Activated CD4-positive, alpha-beta memory T cell treated with anti-CD3 and anti-CD28 coated beads for 36 hours (primary cell): ENCODE measurements around the gene IL36RN. TPM values are rescaled to one million over a fixed set of nuclear protein-coding genes. Genes with fewer than 3 reads are reported as not detected.

ENCODE experiments used
- CTCF ChIA-PET: fragments of 350-600 bp; sonication (Branson Sonifier 250); formaldehyde crosslinking; loops from one replicate; lab custom pipeline; 2021; ENCODE audit warnings: antibody characterized with exemption, inconsistent platforms; lab: Charles Lee
- POLR2A ChIA-PET: fragments of 350-600 bp; sonication (Branson Sonifier 250); formaldehyde crosslinking; loops from one replicate; lab custom pipeline; 2021; ENCODE audit warnings: antibody characterized with exemption; lab: Charles Lee
- DNase-seq: peaks from one replicate; pipeline ENCODE4 v3.0.0-alpha.2; 2020
- H3K27ac Mint-ChIP-seq: one replicate; pipeline ENCODE4 v1.8.0; 2021; ENCODE audit warnings: mixed read lengths
- H3K27me3 Mint-ChIP-seq: one replicate; pipeline ENCODE4 v1.8.0; 2021; ENCODE audit warnings: mixed read lengths
- H3K36me3 Mint-ChIP-seq: one replicate; pipeline ENCODE4 v1.8.0; 2021; ENCODE audit warnings: mixed read lengths
- H3K4me1 Mint-ChIP-seq: one replicate; pipeline ENCODE4 v1.8.0; 2021; ENCODE audit warnings: low read depth, mixed read lengths
- H3K4me3 Mint-ChIP-seq: one replicate; pipeline ENCODE4 v1.8.0; 2021; ENCODE audit warnings: mild to moderate bottlenecking, mixed read lengths
- H3K9me3 Mint-ChIP-seq: one replicate; pipeline ENCODE4 v1.8.0; 2021; ENCODE audit warnings: mixed read lengths
- intact Hi-C: fragments of 100-400 bp; cut with micrococcal nuclease; formaldehyde crosslinking; loops from one replicate; pipeline ENCODE4 v1.15.1; 2023
- total RNA-seq, 2 experiments: library from RNA; stranded (reverse); gene quantifications; one replicate each; pipeline ENCODE4 v1.2.3, GENCODE V29; 2021

The IL36RN gene
- not detected for total RNA-seq

- Mint-ChIP-seq H3K4me3 (no peak within 1 kb of the TSS), H3K4me1 (peaks cover 3% of the 10 kb centered on the region), H3K27me3 (no peaks in the 10 kb centered on the region), H3K27ac (no peak within 1 kb of the TSS), H3K9me3 (peaks cover 20% of the 10 kb centered on the region), H3K36me3 (peaks cover 8% of the 10 kb centered on the region)
- POLR2A ChIA-PET: interaction anchor here (0.6 to 1.2 kb wide), 2 partner anchors 15 to 17 kb away, joined by 3 read pairs; no protein-coding TSS in a partner anchor
- CTCF ChIA-PET: interaction anchor here (1.0 to 1.7 kb wide), 4 partner anchors 19 to 311 kb away, joined by 3 to 4 read pairs (median 3); no protein-coding TSS in a partner anchor
- no peak for DNase-seq
- intact Hi-C loops: no loop called here
Measured at GRCh38 chr2:113058998-113059960, at the start of gene IL36RN. TSS of gene IL36RN (plus strand) at chr2:113059198. CDS start at chr2:113059439, 241 bp downstream.

GRCh38 chr2:113009622-113010021 lies 49.4 kb upstream of the IL36RN start:
- Mint-ChIP-seq H3K4me3 (no peak overlapping the region), H3K27ac (no peak overlapping the region), H3K4me1 (peaks cover 2% of the 10 kb centered on the region), H3K36me3 (no peaks in the 10 kb centered on the region), H3K27me3 (no peaks in the 10 kb centered on the region), H3K9me3 (no peaks in the 10 kb centered on the region)
- intact Hi-C loops: no loop called here
- DNase-seq: no peak
- POLR2A ChIA-PET: no interaction called here
- CTCF ChIA-PET: no interaction called here

- DNase-seq: no peak
Measured at GRCh38 chr2:113010088-113010487, 48.9 kb upstream of the IL36RN start.

GRCh38 chr2:113011108-113011507 lies 47.9 kb upstream of the IL36RN start:
- CTCF ChIA-PET: no interaction called here
- Mint-ChIP-seq H3K27ac (no peak overlapping the region), H3K4me1 (peaks cover 4% of the 10 kb centered on the region)

More at GRCh38 chr2:113010088-113010487, 48.9 kb upstream of the IL36RN start:
- Mint-ChIP-seq H3K4me3 (no peak overlapping the region), H3K4me1 (peaks cover 2% of the 10 kb centered on the region), H3K9me3 (no peaks in the 10 kb centered on the region), H3K27me3 (peaks cover 2% of the 10 kb centered on the region), H3K36me3 (no peaks in the 10 kb centered on the region), H3K27ac (no peak overlapping the region)
- intact Hi-C loops: no loop called here
- POLR2A ChIA-PET: no interaction called here
- CTCF ChIA-PET: no interaction called here

GRCh38 chr2:113012436-113013335 lies 46.3 kb upstream of the IL36RN start:
- ChIA-PET CTCF (interaction anchor here (0.8 kb wide), 1 partner anchor 54 kb away, joined by 3 read pairs; no protein-coding TSS in a partner anchor), POLR2A (no interaction called here)
- H3K36me3 Mint-ChIP-seq: no peaks in the 10 kb centered on the region
- no peak for DNase-seq
- peaks cover 6% of the 10 kb centered on the region for H3K4me1 Mint-ChIP-seq
- no peak overlapping the region for H3K4me3 Mint-ChIP-seq
- no peaks in the 10 kb centered on the region for H3K9me3 Mint-ChIP-seq
- intact Hi-C loops: no loop called here
- no peak overlapping the region for H3K27ac Mint-ChIP-seq
- peaks cover 6% of the 10 kb centered on the region for H3K27me3 Mint-ChIP-seq

More at GRCh38 chr2:113011108-113011507, 47.9 kb upstream of the IL36RN start:
- Mint-ChIP-seq H3K9me3 (no peaks in the 10 kb centered on the region), H3K36me3 (no peaks in the 10 kb centered on the region), H3K4me3 (no peak overlapping the region), H3K27me3 (peaks cover 2% of the 10 kb centered on the region)
- intact Hi-C loops: no loop called here
- POLR2A ChIA-PET: no interaction called here
- DNase-seq: no peak

GRCh38 chr2:113013336-113013661 lies 45.7 kb upstream of the IL36RN start:
- POLR2A ChIA-PET: no interaction called here

GRCh38 chr2:113014067-113014466 lies 44.9 kb upstream of the IL36RN start:
- H3K27ac Mint-ChIP-seq: no peak overlapping the region
- intact Hi-C loops: no loop called here
- CTCF ChIA-PET: no interaction called here

More at GRCh38 chr2:113013336-113013661, 45.7 kb upstream of the IL36RN start:
- H3K4me3 Mint-ChIP-seq: no peak overlapping the region
- no peak overlapping the region for H3K27ac Mint-ChIP-seq
- H3K4me1 Mint-ChIP-seq: peaks cover 6% of the 10 kb centered on the region
- H3K9me3 Mint-ChIP-seq: no peaks in the 10 kb centered on the region
- H3K27me3 Mint-ChIP-seq: peaks cover 6% of the 10 kb centered on the region
- CTCF ChIA-PET: interaction anchor here (0.8 kb wide), 1 partner anchor 54 kb away, joined by 3 read pairs; no protein-coding TSS in a partner anchor
- DNase-seq: no peak
- H3K36me3 Mint-ChIP-seq: no peaks in the 10 kb centered on the region
- intact Hi-C loops: no loop called here

GRCh38 chr2:113015042-113015441 lies 44.0 kb upstream of the IL36RN start:
- POLR2A ChIA-PET: no interaction called here

More at GRCh38 chr2:113014067-113014466, 44.9 kb upstream of the IL36RN start:
- no peak overlapping the region for H3K4me3 Mint-ChIP-seq
- H3K36me3 Mint-ChIP-seq: no peaks in the 10 kb centered on the region
- peaks cover 6% of the 10 kb centered on the region for H3K4me1 Mint-ChIP-seq
- peaks cover 14% of the 10 kb centered on the region for H3K27me3 Mint-ChIP-seq
- no peak for DNase-seq
- POLR2A ChIA-PET: no interaction called here
- H3K9me3 Mint-ChIP-seq: peaks cover 5% of the 10 kb centered on the region

GRCh38 chr2:113015655-113016054 lies 43.3 kb upstream of the IL36RN start:
- no peaks in the 10 kb centered on the region for H3K36me3 Mint-ChIP-seq
- no peak for DNase-seq
- intact Hi-C loops: no loop called here
- peaks cover 5% of the 10 kb centered on the region for H3K9me3 Mint-ChIP-seq
- H3K4me1 Mint-ChIP-seq: peaks cover 6% of the 10 kb centered on the region
- H3K27ac Mint-ChIP-seq: no peak overlapping the region
- no peak overlapping the region for H3K4me3 Mint-ChIP-seq
- ChIA-PET CTCF (no interaction called here), POLR2A (no interaction called here)
- peaks cover 14% of the 10 kb centered on the region for H3K27me3 Mint-ChIP-seq

More at GRCh38 chr2:113015042-113015441, 44.0 kb upstream of the IL36RN start:
- H3K4me3 Mint-ChIP-seq: no peak overlapping the region
- no peak for DNase-seq
- no peaks in the 10 kb centered on the region for H3K36me3 Mint-ChIP-seq
- CTCF ChIA-PET: no interaction called here
- peaks cover 14% of the 10 kb centered on the region for H3K27me3 Mint-ChIP-seq
- no peak overlapping the region for H3K27ac Mint-ChIP-seq
- H3K4me1 Mint-ChIP-seq: peaks cover 6% of the 10 kb centered on the region
- intact Hi-C loops: no loop called here
- H3K9me3 Mint-ChIP-seq: peaks cover 5% of the 10 kb centered on the region

- CTCF ChIA-PET: no interaction called here
- Mint-ChIP-seq H3K4me3 (no peak overlapping the region), H3K36me3 (no peaks in the 10 kb centered on the region), H3K27me3 (peaks cover 14% of the 10 kb centered on the region), H3K9me3 (peaks cover 5% of the 10 kb centered on the region), H3K27ac (no peak overlapping the region), H3K4me1 (peaks cover 4% of the 10 kb centered on the region)
- no peak for DNase-seq
- POLR2A ChIA-PET: no interaction called here
- intact Hi-C loops: no loop called here
Measured at GRCh38 chr2:113018509-113018908, 40.5 kb upstream of the IL36RN start.

- POLR2A ChIA-PET: no interaction called here
- intact Hi-C loops: no loop called here
- CTCF ChIA-PET: interaction anchor here (1.0 kb wide), 1 partner anchor 62 kb away, joined by 3 read pairs; no protein-coding TSS in a partner anchor
- Mint-ChIP-seq H3K4me1 (no peaks in the 10 kb centered on the region), H3K27me3 (peaks cover 17% of the 10 kb centered on the region), H3K4me3 (no peak overlapping the region), H3K36me3 (no peaks in the 10 kb centered on the region), H3K27ac (no peak overlapping the region), H3K9me3 (peaks cover 5% of the 10 kb centered on the region)
- no peak for DNase-seq
Measured at GRCh38 chr2:113021312-113021711, 37.7 kb upstream of the IL36RN start.
